OCI-LY7 (cell line): Measurements from ENCODE around the gene MYOZ2. TPM values are rescaled to one million over a fixed set of nuclear protein-coding genes. Genes with fewer than 3 reads are reported as not detected.
A peak's percentile ranks its signal among the peaks of the same experiment; 100 is the strongest.
"Not testable (repeated sequence)": the region's sequence is repeated elsewhere in the genome, so short reads cannot be mapped to it uniquely, and the experiment has no call there.

Source experiments
- BruUV-seq: library from RNA; stranded (reverse); fragments of 400-500 nt; replicated peaks from 2 replicates; lab custom pipeline; 2021; lab: Mats Ljungman, UMichigan
- CTCF ChIA-PET: fragments of 300-600 bp; sonication (Branson Sonifier 250); formaldehyde crosslinking; loops from one replicate; lab custom pipeline; 2022; ENCODE audit warnings: antibody characterized with exemption; ENCODE audit not compliant: unreplicated experiment; lab: Charles Lee
- POLR2A ChIA-PET: fragments of 300-600 bp; sonication (Branson Sonifier 250); formaldehyde crosslinking; loops from one replicate; lab custom pipeline; 2022; ENCODE audit warnings: antibody characterized with exemption; lab: Charles Lee
- DNase-seq: peaks from one replicate; pipeline ENCODE4 v3.0.0-alpha.2; 2015; ENCODE audit warnings: low spot score
- H2AFZ ChIP-seq: fragments of 200-600 bp; sonication (generic), shearing (Covaris generic); 2 replicates; pipeline ENCODE4 v1.6.1; 2014; ENCODE audit warnings: mild to moderate bottlenecking, antibody characterized with exemption, low read length, moderate library complexity
- H3K27ac ChIP-seq: fragments of 200-600 bp; sonication (generic); 2 replicates; pipeline ENCODE4 v1.5.1; 2014; ENCODE audit warnings: mixed run types, low read depth, mild to moderate bottlenecking, moderate library complexity, low read length, inconsistent platforms; ENCODE audit not compliant: poor library complexity, severe bottlenecking
- H3K36me3 ChIP-seq: fragments of 200-600 bp; sonication (generic); 2 replicates; pipeline ENCODE4 v1.6.1; 2014; ENCODE audit warnings: mild to moderate bottlenecking, antibody characterized with exemption, low read length, moderate library complexity, mixed read lengths; ENCODE audit not compliant: insufficient read depth
- H3K4me1 ChIP-seq: fragments of 200-600 bp; sonication (generic); 2 replicates; pipeline ENCODE4 v1.5.1; 2014; ENCODE audit warnings: mild to moderate bottlenecking, low read length; ENCODE audit not compliant: insufficient read depth, poor library complexity, severe bottlenecking
- H3K4me2 ChIP-seq: fragments of 200-600 bp; sonication (generic); 2 replicates; pipeline ENCODE4 v1.6.1; 2014; ENCODE audit warnings: mild to moderate bottlenecking, low read length
- H3K4me3 ChIP-seq: fragments of 200-600 bp; sonication (generic); 2 replicates; pipeline ENCODE4 v1.5.1; 2014; ENCODE audit warnings: mild to moderate bottlenecking, low read depth, low read length; ENCODE audit not compliant: poor library complexity, severe bottlenecking
- H3K79me2 ChIP-seq: fragments of 200-600 bp; sonication (generic); 2 replicates; pipeline ENCODE4 v1.6.1; 2016; ENCODE audit warnings: low read depth, mild to moderate bottlenecking, low read length, moderate library complexity, mixed read lengths; ENCODE audit not compliant: insufficient read depth
- H3K9me2 ChIP-seq: fragments of 200-600 bp; sonication (generic); 2 replicates; pipeline ENCODE4 v1.6.1; 2016; ENCODE audit warnings: mild to moderate bottlenecking, low read length, mixed read lengths; ENCODE audit not compliant: insufficient read depth
- H3K9me3 ChIP-seq: fragments of 200-600 bp; sonication (generic); 2 replicates; pipeline ENCODE4 v1.6.1; 2014; ENCODE audit warnings: mild to moderate bottlenecking, mixed run types, low read length, mixed read lengths
- H4K20me1 ChIP-seq: fragments of 200-600 bp; sonication (generic); 2 replicates; pipeline ENCODE4 v1.6.1; 2014; ENCODE audit warnings: mild to moderate bottlenecking, antibody characterized with exemption, low read length, moderate library complexity, mixed read lengths; ENCODE audit not compliant: insufficient read depth
- EZH2phosphoT487 ChIP-seq: fragments of 200-600 bp; sonication (generic); IDR thresholded peaks from 2 replicates; pipeline ENCODE4 v1.6.1; 2018; ENCODE audit warnings: low read depth, borderline replicate concordance, mild to moderate bottlenecking, mixed run types, antibody characterized with exemption, low read length, moderate library complexity, mixed read lengths
- intact Hi-C: fragments of 100-400 bp; cut with micrococcal nuclease; formaldehyde crosslinking; loops from one replicate; pipeline ENCODE4 v1.10.0; 2022; ENCODE audit not compliant: unreplicated experiment
- total RNA-seq, 2 experiments: library from RNA; depleted of rRNA in 1 of 2; stranded (reverse); fragments of >200 nt in 1 of 2; shearing (Covaris generic) in 1 of 2; gene quantifications; 2 replicates each; pipeline ENCODE4 v1.2.3, GENCODE V29; 2014 to 2022
- TF ChIP-seq, protein P1 (sequence below): fragments of 200-600 bp; sonication (generic); conservative IDR thresholded peaks from 2 replicates; pipeline ENCODE4 v1.5.1; 2014; ENCODE audit warnings: mild to moderate bottlenecking, antibody characterized with exemption, low read length, moderate library complexity, mixed read lengths

Gene MYOZ2
- total RNA-seq, 2 experiments from 2014 or later, result not detected

DNA sequence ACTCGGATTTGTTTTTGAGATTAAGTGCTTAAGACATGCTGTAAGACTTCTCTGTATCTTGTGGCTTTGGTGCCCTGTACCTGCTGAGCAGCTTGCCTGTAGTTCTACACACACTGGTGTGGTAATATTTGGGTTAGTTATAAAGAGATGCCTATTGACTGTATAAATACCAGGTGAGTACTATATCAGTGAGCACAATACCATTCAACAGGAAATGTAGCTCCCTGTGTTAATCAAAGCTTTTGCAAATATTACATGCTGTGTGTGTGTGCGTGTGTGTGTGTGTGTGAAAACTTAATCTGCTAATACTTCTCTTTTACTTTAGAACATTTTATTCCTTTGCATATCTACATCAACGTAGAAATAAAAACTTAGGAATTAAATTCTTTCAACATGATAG is 30.1 kb downstream of the MYOZ2 start:
- POLR2A ChIA-PET, result interaction anchor here (0.5 to 0.7 kb wide), 3 partner anchors 10 to 470 kb away, joined by 3 to 5 read pairs (median 4); no protein-coding TSS in a partner anchor
- no peaks in the 10 kb centered on the region for H3K9me2 ChIP-seq
- H3K36me3 ChIP-seq, result no peaks in the 10 kb centered on the region
- no peaks in the 10 kb centered on the region for H3K4me1 ChIP-seq
- H3K4me2 ChIP-seq, result no peak overlapping the region
- no peak overlapping the region for H3K4me3 ChIP-seq
- intact Hi-C loops, result no loop called here
- no peak overlapping the region for H3K27ac ChIP-seq
- no peaks in the 10 kb centered on the region for H4K20me1 ChIP-seq
- CTCF ChIA-PET, result interaction anchor here (0.5 kb wide), 1 partner anchor 798 kb away, joined by 3 read pairs; no protein-coding TSS in a partner anchor
- no peak for DNase-seq
- no TSS peak for BruUV-seq
- no peak overlapping the region for H2AFZ ChIP-seq
- no peaks in the 10 kb centered on the region for H3K9me3 ChIP-seq
- TF ChIP-seq, protein P1, sequence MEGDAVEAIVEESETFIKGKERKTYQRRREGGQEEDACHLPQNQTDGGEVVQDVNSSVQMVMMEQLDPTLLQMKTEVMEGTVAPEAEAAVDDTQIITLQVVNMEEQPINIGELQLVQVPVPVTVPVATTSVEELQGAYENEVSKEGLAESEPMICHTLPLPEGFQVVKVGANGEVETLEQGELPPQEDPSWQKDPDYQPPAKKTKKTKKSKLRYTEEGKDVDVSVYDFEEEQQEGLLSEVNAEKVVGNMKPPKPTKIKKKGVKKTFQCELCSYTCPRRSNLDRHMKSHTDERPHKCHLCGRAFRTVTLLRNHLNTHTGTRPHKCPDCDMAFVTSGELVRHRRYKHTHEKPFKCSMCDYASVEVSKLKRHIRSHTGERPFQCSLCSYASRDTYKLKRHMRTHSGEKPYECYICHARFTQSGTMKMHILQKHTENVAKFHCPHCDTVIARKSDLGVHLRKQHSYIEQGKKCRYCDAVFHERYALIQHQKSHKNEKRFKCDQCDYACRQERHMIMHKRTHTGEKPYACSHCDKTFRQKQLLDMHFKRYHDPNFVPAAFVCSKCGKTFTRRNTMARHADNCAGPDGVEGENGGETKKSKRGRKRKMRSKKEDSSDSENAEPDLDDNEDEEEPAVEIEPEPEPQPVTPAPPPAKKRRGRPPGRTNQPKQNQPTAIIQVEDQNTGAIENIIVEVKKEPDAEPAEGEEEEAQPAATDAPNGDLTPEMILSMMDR, result no peak
- TF ChIP-seq EZH2phosphoT487, result no peak
- no peaks in the 10 kb centered on the region for H3K79me2 ChIP-seq

DNA sequence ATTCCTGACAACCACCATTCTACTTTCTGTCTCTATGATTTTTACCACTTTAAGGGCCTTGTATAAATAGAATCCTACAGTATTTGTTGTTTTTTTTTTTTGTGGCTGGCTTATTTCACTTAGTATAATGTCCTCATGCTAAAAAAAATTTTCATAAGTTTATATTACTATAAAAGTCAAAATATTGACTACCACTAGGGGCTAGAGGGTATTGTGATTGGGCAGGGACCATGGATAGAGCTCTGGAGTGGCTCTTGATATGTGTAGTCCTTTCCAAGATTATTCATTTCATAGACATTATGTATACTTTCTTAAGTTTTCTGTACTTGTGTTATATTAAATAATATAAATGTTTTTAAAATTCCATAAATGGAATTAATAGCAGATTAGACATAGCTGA is 34.6 kb downstream of the MYOZ2 start:
- Histone ChIP-seq H3K9me3 (no peaks in the 10 kb centered on the region), H3K9me2 (no peaks in the 10 kb centered on the region), H3K4me1 (no peaks in the 10 kb centered on the region), H4K20me1 (no peaks in the 10 kb centered on the region), H3K4me3 (no peak overlapping the region), H3K79me2 (no peaks in the 10 kb centered on the region), H2AFZ (no peak overlapping the region), H3K4me2 (no peak overlapping the region), H3K36me3 (no peaks in the 10 kb centered on the region), H3K27ac (no peak overlapping the region)
- TF ChIP-seq EZH2phosphoT487, result no peak
- TF ChIP-seq, protein P1, result peak; percentile 28; the same call in 1 of the 2 replicates
- POLR2A ChIA-PET, result interaction anchor here (1.0 kb wide), 1 partner anchor 9 kb away, joined by 5 read pairs; no protein-coding TSS in a partner anchor
- no TSS peak for BruUV-seq
- CTCF ChIA-PET, result no interaction called here
- no peak for DNase-seq
- intact Hi-C loops, result no loop called here

DNA sequence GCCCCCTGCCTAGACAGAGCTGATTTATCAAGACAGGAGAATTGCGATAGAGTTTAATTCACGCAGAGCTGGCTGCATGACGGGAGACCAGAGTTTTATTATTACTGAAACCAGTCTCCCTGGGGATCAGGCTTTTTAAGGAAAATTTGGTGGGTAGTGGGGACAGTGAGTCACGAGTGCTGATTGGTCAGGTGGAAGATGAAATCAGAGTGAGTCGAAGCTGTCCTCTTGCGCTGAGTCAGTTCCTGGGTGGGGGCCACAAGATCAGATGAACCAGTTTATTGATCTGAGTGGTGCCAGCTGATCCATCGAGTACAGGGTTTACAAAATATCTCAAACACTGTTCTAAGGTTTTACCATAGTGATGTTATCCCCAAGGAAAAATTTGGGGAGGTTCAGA is 36.6 kb downstream of the MYOZ2 start:
- DNase-seq, result no peak
- POLR2A ChIA-PET, result interaction anchor here (0.9 kb wide), 1 partner anchor 9 kb away, joined by 3 read pairs; no protein-coding TSS in a partner anchor
- CTCF ChIA-PET, result no interaction called here

DNA sequence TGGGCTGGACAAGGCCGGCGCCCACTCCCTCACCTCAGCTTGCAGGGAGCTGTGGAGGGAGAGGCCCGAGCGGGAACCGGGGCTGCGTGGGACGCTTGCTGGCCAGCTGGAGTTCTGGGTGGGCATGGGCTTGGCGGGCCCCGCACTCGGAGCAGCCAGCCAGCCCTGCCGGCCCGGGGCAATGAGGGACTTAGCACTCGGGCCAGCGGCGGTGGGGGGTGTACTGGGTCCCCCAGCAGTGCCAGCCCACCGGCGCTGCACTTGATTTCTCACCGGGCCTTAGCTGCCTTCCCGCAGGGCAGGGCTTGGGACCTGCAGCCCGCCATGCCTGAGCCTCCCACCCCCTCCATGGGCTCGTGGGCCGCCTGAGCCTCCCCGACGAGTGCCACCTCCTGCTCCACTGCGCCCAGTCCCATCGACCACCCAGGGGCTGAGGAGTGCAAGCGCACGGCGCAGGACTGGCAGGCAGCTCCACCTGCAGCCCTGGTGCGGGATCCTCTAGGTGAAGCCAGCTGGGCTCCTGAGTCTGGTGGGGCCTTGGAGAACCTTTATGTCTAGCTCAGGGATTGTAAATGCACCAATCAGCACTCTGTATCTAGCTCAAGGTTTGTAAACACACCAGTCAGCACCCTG is 38.2 kb downstream of the MYOZ2 start:
- DNase-seq, H3K9me3 ChIP-seq, intact Hi-C loops, BruUV-seq, H2AFZ ChIP-seq, CTCF ChIA-PET, H3K4me2 ChIP-seq, H3K4me3 ChIP-seq, H3K9me2 ChIP-seq, POLR2A ChIA-PET, H3K36me3 ChIP-seq, H4K20me1 ChIP-seq, H3K27ac ChIP-seq, H3K79me2 ChIP-seq, H3K4me1 ChIP-seq: not testable (repeated sequence)

More for the DNA sequence above, 36.6 kb downstream of the MYOZ2 start:
- intact Hi-C loops, result no loop called here
- Histone ChIP-seq H4K20me1 (no peaks in the 10 kb centered on the region), H3K4me2 (no peak overlapping the region), H3K79me2 (no peaks in the 10 kb centered on the region), H3K36me3 (no peaks in the 10 kb centered on the region), H3K4me3 (no peak overlapping the region), H3K4me1 (no peaks in the 10 kb centered on the region), H3K9me2 (no peaks in the 10 kb centered on the region), H3K27ac (no peak overlapping the region), H3K9me3 (no peaks in the 10 kb centered on the region), H2AFZ (no peak overlapping the region)
- TF ChIP-seq EZH2phosphoT487, result no peak
- TF ChIP-seq, protein P1, result no peak
- no TSS peak for BruUV-seq
